Activated CD8-positive, alpha-beta memory T cell treated with anti-CD3 and anti-CD28 coated beads for 24 hours (primary cell): ENCODE measurements around the gene CST3.
"Not testable (repeated sequence)": the region's sequence is repeated elsewhere in the genome, so short reads cannot be mapped to it uniquely, and the experiment has no call there.

ENCODE experiments used
- DNase-seq: peaks from one replicate; pipeline ENCODE4 v3.0.0-alpha.2; 2020

The CST3 gene

DNA sequence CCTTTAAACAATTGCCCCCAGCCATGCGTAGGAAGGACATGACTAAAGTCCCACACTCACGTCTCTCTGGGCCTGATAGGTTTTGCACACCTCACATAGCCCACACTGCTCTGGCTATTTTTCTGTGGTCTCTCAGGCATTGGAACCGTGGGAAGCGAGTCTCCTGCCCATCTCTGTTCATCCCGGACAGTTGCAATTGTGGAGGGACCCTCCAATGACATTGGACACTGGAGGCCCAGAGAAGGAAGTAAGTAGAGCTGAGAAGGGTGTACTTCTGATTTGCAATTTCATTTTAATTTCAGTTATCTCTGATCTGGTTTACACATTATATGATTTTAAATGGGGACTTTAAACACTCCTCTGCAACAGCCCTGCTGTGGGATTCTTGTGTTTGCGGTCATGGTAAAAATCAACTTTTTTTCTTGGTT, 23.3 kb upstream of the CST3 start:
- no peak for DNase-seq

DNA sequence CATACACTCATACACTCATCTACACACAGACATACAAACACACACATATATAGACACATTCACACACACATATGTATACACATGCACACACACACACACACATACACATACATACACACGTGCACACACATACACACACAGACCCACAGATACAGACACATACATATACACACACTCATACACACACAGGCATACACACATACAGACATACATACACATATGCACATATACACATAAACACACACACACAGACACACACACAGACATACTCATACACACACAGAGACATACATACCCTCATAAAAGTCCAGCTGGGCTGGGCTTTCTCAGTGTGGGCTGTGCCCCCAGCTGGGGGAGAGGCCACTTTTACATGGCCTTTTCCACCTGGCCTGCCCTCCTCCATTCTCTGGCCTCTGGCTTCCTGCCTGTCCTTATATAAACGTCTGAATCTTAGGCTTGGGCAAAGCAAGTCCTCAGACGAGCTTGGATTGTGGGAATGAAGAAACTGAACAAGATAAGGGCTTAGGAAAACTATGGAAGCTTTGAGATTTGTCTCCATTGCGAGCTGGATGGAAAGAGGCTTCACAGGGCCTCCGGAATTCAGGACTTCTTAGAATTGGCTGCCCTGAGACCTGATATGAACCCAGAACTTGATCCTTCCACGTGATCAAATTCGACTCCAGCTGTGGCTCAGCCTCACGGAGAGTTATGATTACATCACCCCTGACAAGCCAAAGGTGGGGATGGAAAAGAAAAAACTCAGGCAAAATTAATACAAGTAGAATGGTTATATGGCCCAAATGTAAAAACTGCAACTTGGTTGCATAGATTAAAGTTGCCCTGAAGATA, 22.5 kb upstream of the CST3 start:
- no peak for DNase-seq

DNA sequence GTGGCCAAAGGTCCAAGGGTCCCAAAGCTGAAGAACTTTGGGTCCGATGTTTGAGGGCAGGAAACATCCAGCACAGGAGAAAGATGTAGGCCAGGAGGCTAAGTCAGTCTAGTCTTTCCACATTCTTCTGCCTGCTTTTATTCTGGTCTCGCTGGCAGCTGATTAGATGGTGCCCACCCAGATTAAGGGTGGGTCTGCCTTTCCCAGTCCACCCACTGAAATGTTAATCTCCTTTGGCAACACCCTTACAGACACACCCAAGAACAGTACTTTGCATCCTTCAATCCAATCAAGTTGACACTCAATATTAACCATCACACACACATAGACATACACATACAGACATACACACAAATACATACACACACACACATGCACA, 21.8 kb upstream of the CST3 start:
- not testable (repeated sequence) for DNase-seq

DNA sequence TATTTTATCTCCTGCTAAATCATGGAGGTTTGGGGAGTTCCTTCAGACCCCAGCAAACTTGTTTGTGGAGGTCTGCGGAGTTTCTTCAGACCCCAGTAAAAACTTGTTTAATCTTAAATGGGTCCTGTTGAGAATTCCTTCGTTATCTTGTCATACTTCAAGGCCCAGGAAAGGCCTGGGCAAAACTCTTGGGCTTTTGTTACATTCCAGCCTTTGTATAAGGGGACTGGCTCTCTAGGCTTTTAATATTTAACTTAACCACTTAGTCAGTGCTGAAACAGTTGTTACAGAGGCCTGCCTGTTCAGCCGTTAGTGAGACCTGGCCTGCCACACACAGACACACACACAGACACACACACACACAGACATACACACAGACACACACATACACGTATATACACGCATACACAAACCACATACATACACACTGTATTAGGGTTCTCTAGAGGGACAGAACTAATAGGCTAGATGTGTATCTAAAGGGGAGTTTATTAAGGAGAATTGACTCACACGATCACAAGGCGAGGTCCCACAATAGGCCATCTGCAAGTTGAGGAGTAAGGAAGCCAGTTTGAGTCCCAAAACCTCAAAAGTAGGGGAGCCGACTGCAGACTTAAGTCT, 21.3 kb upstream of the CST3 start:
- DNase-seq = no peak

DNA sequence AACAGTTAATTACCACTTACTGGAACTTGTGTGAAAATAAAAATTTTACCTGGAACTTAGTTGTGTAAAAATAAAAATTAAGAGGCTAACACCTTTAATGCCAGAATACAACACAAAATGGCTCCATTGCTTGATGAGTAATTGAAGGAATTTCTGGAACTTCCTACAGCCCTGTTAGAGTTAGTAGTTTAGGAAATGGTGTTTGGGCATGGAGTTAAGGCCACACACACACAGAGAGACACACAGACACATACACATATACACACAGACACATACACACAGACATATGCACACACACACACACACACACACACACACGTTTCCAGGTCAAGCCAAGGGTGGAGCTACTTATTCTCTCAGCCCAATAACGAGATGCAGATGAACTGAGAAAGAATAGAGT, 20.6 kb upstream of the CST3 start:
- DNase-seq = no peak

DNA sequence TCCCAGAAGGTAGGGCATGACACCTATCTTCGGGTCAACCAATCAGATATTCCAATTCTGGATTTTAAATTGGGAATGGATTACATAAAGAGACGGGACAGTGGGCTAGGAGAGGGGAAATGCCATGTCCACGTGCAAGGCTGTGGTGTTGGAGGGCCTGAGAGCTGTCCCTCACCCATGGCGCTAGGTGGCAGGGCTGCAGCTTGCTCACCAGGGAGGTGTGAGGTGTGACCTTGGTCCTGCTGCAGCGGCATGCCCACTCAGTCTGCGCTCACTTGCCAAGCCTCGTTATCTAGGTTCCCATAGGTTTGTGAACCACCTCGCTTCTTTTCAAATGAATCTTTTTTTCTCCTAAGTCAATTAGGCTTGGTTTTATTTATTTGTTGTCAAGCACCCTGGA, 19.4 kb upstream of the CST3 start:
- DNase-seq = no peak

DNA sequence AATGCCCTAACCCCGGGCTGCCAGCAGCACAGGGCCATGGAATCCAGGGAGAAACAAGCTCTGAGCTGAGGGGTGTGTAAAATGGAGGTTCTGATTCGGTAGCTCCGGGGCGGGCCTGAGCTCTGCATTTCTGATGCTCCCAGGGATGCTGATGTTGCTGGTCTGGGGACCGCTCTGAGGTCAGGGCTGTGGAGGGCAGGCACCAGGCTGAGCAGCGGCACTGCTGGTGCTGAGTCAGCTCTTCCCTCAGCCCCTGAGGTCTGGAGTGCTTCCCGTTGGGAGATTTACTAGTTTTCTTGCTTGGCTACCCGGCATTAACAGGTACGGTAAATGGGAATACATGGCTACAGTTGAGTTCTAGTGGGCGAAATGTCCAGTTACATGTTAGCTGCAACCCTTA, 18.6 kb upstream of the CST3 start:
- no peak for DNase-seq

DNA sequence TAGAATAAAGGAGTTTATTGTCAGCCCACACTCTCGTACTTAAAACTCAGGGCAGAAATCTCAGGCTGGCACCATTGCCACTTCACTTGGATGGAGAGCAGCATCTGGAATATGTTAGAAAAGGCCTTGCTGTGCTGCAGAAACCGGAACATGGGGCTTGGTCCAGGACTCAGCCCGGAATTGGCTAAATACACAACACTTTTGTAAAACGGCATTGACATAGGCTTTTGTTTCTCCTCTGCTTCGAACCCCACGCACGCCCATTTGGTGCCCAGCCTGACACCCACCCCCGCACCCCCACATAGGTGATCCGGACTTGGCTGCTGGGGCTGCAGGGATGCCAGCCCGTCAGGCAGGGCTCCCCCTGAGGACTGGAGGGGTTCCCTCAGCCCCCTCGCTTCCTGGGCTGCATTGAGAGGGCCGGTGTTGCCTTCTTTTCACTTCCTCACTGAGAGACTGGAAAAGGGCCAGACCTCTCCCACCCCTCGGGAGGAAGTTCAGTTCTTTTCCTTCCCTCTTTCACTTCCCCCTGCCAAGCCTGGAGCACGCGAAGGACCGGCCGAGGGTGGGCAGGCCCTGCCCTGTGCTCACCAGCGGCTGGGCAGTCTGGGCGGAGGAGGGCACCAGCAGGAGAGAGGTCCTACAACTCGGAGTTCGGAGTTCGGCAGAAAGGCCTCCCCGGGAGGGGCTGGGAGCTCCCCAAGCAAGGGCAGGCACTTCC, 17.9 kb upstream of the CST3 start:
- no peak for DNase-seq

DNA sequence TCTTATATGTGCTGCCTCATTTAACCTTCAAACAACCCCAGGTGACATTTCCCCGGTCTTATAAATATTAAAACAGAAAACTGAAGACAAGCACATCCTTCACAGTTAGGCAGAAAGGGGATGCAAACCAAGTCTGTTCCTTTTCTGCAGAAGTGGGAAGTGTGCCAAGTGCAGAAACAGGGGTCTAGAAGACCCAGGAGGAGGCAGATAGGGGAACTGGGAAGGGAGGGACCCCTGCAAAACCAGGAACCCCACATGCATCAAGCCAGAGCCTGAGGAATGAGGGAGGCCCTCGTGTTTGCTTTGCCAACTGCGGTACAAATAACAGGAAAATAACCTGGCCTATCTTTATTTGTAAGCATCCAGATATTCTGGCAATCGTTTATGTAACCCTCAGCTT, 17.0 kb upstream of the CST3 start:
- no peak for DNase-seq

DNA sequence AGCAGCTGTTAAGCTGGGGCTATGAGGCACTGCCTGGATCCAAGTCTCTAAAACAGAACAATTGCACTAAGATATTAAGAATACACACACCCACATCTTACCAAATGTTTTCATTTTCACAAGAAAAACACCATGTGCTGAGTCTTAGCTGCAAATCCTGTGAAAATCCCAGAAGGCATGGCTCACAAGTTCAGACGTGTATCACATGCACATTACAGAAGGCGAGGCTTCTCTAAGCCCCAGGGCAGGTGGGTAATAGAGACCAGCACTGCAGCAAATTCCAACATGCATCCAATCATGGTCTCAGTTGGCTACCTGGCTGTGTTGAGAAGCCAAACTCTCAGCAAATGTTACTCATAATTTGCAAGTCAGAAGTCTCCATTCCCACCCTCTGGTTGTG, 16.2 kb upstream of the CST3 start:
- no peak for DNase-seq

DNA sequence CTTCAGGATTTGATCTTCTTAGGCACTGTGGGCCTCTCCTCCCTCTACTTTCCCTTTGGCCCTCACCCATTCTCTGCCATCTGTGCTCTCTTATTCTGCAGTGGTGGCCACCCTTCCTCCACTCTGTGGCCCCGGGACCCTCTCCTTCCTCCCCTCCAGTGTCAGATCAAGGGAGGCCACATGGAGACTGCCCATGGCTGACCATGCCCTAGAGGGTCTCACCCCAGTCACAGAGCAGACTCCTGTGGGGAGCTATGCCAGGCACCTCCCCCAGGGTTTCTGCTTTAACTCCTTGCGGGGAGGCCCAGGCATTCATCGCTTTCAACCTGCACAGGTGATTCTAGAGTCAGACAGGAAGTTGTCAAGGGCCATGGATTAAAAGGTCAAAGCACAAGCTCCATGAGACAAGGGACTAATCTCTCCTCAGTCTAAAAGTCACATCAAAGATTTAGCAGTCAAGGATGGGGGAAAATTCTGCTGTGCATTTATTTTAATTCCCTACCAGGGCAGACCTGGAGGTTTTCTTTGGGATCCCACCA, 15.7 kb upstream of the CST3 start:
- no peak for DNase-seq

DNA sequence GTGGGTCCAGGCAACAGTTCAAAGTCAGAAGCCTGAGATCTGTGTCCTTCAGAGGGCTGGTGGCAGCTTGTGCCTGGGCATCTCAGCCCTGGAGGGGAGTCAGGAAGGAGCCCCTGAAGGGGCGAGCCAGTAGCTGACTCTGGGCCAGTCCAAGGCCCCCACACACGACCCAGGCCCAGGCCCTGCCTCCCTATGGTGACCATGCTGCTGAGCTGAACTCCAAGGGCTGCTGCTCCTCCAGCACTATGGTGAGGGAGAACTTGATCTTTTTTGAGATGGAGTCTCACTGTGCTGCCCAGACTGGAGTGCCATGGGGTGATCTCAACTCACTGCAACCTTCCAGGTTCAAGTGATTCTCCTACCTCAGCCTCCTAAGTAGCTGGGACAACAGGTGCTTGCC, 15.2 kb upstream of the CST3 start:
- DNase-seq = no peak

DNA sequence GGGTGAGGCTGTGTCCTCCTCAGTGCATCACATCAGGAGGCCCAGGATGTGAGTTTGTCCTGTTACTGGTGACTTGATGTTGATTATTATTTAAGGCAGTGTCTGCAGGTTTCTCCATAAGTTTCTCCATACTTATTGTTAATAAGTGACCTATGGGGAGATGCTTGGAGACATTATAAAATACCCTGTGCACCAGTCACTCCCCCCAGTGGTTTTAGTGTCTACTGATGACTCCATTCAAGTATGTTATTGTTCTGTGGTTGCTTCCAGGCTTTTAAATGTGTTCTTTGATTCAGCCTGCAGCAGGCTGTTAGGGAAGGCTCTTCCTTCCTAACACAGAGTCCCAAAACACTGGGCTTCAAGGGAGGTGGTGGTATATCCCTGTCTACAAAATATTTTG, 14.6 kb upstream of the CST3 start:
- no peak for DNase-seq

DNA sequence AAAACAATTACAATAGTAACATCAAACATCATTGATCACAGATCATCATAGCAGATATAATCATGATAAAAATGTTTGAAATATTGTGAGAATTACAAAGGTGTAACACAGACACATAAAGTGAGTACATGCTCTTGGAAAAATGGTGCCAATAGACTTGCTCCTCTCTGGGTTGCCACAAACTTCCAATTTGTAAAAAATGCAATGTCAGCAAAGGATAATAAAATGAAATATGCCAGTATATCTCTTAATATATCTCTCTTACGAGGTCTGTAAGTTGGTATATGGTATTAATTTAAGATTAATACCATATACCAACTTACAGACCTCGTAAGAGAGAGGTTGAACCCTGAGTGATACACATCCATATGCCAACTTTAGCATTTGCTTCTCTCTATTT, 13.4 kb upstream of the CST3 start:
- no peak for DNase-seq

DNA sequence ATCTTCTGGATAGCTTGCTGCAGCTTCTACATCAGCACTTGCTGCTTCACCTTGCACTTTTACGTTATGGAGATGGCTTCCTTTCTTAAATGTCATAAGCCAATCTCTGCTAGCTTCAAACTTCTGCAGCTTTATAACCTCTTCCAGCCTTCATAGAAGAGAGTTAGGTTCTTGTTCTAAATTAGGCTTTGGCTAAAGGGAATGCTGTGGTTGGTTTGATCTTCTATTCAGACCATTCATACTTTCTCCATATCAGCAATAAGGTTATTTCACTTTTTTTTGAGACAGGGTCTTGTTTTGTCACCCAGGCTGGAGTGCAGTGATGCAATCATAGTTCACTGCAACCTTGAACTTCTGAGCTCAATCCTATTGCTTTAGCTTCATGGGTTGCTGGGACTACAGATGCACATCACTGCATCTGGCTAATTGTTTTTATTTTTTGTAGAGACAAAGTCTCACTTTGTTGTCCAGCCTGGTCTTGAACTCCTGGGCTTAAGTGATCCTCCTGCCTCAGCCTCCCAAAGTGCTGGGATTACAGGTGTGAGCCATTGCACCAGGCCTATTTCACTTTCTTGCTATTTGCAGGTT, 12.2 kb upstream of the CST3 start:
- DNase-seq = no peak

DNA sequence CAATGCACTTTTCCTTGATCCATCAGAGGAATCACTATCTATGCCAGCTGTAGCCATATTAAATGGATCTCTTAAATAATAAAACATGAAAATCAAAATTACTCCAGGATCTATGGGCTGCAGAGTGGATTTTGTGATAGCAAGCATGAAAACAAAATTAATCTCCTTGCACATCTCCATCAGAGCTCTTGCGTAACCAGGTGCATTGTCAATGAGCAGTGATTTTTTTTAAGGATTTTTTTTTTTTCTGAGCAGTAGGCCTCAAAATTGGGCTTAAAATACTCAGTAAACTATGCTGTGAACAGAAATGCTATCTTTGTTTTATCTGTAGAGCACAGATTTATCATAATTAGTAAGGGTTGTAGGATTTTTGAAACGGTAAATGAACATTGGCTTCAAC, 11.5 kb upstream of the CST3 start:
- no peak for DNase-seq

DNA sequence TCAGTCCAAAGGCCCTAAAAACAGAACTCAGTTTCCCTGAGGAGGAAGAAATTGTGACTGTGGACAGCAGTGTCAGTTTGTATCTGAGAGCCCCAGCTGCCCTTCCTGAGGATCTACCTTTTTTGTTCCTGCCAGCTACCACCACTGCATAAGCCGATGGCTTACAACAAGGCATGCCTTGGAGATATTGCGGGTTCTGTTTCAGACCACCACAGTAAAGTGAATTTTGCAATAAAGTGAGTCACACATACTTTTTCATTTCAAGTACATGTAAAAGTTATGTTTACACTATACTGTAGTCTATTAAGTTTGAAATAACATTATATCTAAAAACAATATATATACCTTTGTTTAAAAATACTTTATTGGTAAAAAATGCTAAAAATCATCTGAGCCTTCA, 9.6 kb upstream of the CST3 start:
- DNase-seq = no peak

DNA sequence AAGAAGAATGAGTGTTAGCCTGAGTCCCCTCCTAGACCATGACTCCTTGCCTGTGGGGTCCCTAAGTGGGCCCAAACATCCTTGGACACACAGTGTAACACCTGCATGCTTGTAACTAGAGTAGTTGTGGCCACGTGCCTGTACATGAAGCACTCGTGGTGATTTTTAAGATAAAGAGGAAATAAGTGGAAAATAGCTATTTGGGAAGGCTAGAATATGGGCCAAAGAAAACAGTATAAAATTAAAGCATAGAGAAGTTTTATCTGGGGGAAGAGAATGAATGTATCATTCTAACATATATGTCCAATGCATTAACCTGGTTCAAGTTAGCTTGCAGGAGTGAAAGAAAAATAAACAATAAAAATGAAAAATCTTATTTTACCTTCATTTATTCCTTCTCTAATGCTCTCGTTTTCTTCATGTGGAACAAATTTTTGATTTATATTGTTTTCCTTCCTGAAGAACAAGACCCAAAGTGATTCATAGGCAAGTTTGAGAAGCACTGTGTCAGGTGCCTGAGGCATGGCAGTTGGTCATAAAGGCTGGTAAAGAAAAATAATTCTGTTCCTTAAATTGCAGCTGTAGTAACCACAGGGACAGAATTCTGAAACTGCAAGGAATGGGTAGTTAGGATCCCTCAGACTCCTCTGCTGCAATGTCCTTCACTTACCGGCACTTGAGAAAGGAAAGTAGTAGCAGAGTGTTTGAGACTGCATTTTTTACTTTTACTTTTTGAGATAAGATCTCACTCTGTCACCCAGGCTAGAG, 8.5 kb upstream of the CST3 start:
- no peak for DNase-seq

DNA sequence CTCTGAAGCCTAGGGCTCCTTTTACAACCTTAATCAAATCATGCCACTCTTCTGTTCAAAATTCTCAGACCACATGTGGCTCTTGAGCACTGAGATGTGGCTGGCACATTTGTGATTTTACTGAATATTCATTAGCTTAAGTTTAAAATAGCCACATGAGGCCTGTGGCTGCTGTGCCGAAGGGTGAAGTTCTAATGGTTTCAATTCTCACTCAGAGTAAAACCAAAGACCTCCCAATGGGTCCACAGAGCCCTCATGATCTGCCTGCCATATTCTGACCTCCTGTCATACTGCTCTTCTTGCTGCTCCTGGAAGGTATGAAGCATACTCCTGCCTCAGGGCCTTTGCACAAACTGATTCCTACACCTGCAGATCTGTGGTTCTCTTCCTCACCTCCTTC, 7.8 kb upstream of the CST3 start:
- no peak for DNase-seq

DNA sequence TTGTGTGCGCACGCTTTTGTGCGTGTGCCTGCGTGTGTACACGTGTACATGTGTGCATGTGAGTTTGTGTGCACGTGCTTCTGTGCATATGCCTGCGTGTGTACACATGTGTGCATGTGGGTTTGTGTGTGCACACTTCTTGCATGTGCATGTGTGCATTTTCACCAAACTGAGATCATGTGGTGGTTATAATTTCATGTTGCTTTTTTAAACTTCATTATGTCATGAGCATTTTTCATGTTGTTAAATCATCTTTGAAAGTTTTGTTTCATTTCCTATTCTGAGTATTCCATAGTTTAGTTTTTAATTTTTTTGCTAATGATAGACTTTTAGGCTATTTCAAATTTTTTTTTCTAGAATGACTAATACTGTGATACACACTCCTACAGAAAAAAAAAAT, 6.4 kb upstream of the CST3 start:
- no peak for DNase-seq

DNA sequence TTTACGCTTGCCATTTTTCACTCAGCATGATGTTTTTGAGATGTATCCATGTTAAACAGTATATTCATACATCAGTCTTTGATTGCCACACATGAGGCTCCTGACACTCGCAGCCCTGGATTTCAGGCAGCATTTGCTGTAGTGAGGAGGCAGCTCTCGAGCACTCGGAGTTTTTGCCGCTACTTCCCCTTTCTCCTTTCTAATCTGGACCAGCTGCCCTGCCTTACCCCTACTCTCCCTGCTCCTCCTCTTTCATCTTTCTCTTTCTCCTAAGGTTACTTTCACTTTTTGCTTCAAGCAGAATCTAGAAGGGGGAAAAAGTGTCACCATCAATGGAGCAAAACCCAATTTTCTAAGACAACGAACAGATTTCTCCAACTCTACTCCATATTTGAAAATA, 5.9 kb upstream of the CST3 start:
- no peak for DNase-seq

DNA sequence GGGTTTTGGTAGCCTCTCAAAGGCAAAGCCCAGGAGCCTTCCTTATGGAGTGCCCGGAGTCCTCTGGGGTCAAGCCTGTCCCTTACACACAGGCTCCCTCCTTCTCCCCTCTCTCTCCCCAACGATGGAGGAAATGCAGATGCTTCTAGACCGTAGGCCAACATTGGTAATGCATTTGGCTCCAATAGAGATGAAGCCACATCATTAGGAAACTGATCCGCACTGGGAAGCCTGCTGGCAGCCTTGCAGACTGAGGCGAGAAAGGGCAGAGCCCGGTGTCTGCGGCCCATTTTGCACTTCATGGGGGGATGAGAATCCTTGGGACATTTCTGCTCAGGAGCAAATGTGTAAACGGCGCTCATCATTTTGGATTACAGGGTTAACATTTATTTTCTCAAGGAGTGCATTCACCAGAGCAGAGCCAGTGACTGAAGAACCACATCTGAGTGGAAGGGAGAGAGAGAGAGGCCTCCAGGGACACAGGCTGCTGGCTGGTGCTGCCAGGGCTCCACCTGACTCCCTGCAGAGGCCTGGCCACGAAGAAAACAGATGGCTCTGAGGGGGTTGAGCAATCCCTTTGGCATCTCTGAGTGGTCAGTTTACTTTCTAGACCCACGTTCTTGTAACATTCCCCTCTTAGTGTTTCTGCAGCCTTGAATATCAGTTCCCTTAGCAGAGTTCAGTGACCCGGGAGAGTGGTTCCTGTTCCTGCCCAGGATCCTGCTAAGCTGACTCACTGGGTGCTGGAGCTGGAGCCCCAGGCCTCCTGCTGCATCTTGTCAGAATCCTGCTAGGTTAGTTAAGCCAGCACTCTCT, 4.4 kb upstream of the CST3 start:
- no peak for DNase-seq
